Measurements from ENCODE around the gene PHF2. TPM values are rescaled to one million over a fixed set of nuclear protein-coding genes. Genes with fewer than 3 reads are reported as not detected.

PHF2 gene
- total RNA-seq, 1 experiment from 2014 or later: 17.4 TPM

DNA sequence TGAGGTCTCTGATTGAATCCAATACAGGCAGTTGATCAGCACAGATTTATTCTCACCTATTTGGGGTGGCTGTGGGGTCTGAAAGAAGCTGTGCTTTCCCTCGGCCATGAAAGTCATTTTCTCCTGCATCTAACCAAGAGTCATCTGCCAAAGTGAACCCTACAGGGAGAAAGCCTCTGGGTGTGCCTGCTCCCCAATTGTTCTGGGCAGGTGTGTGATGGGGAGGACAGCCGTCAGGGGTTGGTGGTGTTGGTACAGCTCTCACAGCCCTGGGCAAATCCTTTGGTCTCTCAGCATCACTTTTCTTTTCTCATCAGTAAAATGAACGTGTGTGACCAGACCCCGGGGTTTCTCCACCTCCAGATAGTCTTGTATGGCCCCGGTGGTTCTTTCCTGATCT is 2.5 kb downstream of the PHF2 start:
- Histone ChIP-seq H3K18ac (ENCODE audit: insufficient read length, low read depth, low read length) (no peak overlapping the region), H2BK20ac (ENCODE audit: low read depth, low read length, poor library complexity, severe bottlenecking) (no peak overlapping the region), H3K27me3 (ENCODE audit: insufficient read depth, low read length) (peaks cover 2% of the 10 kb centered on the region; the same call in 1 of the 2 replicates), H3K4me1 (ENCODE audit: insufficient read depth, low read length) (peaks cover 10% of the 10 kb centered on the region; the same call in 1 of the 2 replicates), H3K4ac (ENCODE audit: low read depth, low read length) (no peak overlapping the region), H3K23ac (ENCODE audit: insufficient read length, low read depth, low read length) (no peak overlapping the region), H4K5ac (ENCODE audit: insufficient read length, low read depth, low read length) (no peak overlapping the region), H3K56ac (ENCODE audit: insufficient read length, low read depth, low read length) (no peak overlapping the region), H4K8ac (replicated peaks; ENCODE audit: insufficient read length, low read depth, low read length) (no peak overlapping the region), H3T11ph (ENCODE audit: low read length) (no peak overlapping the region), H2BK15ac (ENCODE audit: low read depth, low read length) (no peak overlapping the region), H3K23me2 (ENCODE audit: insufficient read length, low read depth, low read length, poor library complexity, severe bottlenecking) (peaks cover 15% of the 10 kb centered on the region), H3K79me2 (ENCODE audit: insufficient read depth, low read length) (peaks cover 2% of the 10 kb centered on the region; the same call in 1 of the 2 replicates), H2BK120ac (ENCODE audit: low read depth, low read length, poor library complexity, severe bottlenecking) (no peak overlapping the region), H3K9me3 (ENCODE audit: control insufficient read depth, low read depth, low read length) (no peaks in the 10 kb centered on the region), H2BK12ac (ENCODE audit: insufficient read length, low read depth, low read length) (no peak overlapping the region), H4K20me1 (ENCODE audit: control insufficient read depth, insufficient read depth, insufficient read length) (no peaks in the 10 kb centered on the region), H2AK5ac (ENCODE audit: insufficient read length, low read length) (no peak overlapping the region), H3K4me2 (ENCODE audit: insufficient read depth, insufficient read length, low read length) (no peak overlapping the region), H3K14ac (ENCODE audit: insufficient read depth, low read length) (no peak overlapping the region), H2BK5ac (ENCODE audit: insufficient read length, low read length) (no peak overlapping the region), H3K9ac (ENCODE audit: extremely low read depth, insufficient read length, low read length) (no peak overlapping the region), H3K27ac (ENCODE audit: insufficient read length, low read depth, low read length) (no peak overlapping the region), H4K91ac (ENCODE audit: insufficient read length, low read depth, low read length) (no peak overlapping the region), H2AFZ (ENCODE audit: low read length) (no peak overlapping the region), H3K79me1 (ENCODE audit: insufficient read depth, low read depth, low read length, poor library complexity, severe bottlenecking) (no peaks in the 10 kb centered on the region)
- no peak for DNase-seq
- Mint-ChIP-seq H3K4me1 (peaks cover 39 to 51% of the 10 kb centered on the region in 2 experiments), H3K36me3 (ENCODE audit: insufficient read depth in 1 of 3, low read depth in 3 of 3) (no peaks in the 10 kb centered on the region; a peak in 1 of 7 replicates), H3K9me3 (no peaks in the 10 kb centered on the region), H3K27ac (no peak overlapping the region), H3K4me3 (no peak overlapping the region), H3K27me3 (ENCODE audit: low read depth) (peaks cover 4% of the 10 kb centered on the region)
- WGBS (ENCODE audit: extremely low coverage, insufficient read length, low lambda C conversion rate): no CpG with 5 or more reads among the region's 5 CpGs
- TF ChIP-seq CTCF (conservative IDR thresholded peaks at IDR 0.05): no peak

All from H9 (cell line).